Vagina (tissue), 2 donors: ENCODE data around the gene SCN4B. TPM values are rescaled to one million over a fixed set of nuclear protein-coding genes. Genes with fewer than 3 reads are reported as not detected.

Experiments
- DNase-seq, 2 donors: peaks; one replicate each; pipeline ENCODE4 v3.0.0-alpha.2; 2017; ENCODE audit errors: extremely low spot score in 2 of 2
- H3K27ac ChIP-seq: fragments of 200-600 bp; sonication (generic); one replicate; pipeline ENCODE4 v1.5.1; 2019
- H3K27me3 ChIP-seq: fragments of 200-600 bp; sonication (generic); one replicate; pipeline ENCODE4 v1.5.1; 2019
- H3K36me3 ChIP-seq, 2 donors: fragments of 200-600 bp; sonication (generic); one replicate each; pipeline ENCODE4 v1.5.1; 2017 to 2019
- H3K4me1 ChIP-seq: fragments of 200-600 bp; sonication (generic); one replicate; pipeline ENCODE4 v1.5.1; 2019
- H3K4me3 ChIP-seq, 2 donors: fragments of 200-600 bp; sonication (generic); 1 replicate in 1 of 2; 2 replicates in 1 of 2; pipeline ENCODE4 v1.5.1; 2016 to 2019
- H3K9me3 ChIP-seq: fragments of 200-600 bp; sonication (generic); one replicate; pipeline ENCODE4 v1.5.1; 2019
- POLR2A ChIP-seq, 2 donors: fragments of 450-650 bp; IDR thresholded peaks; one replicate each; pipeline ENCODE4 v1.6.1; 2017; ENCODE audit warnings: antibody characterized with exemption in 2 of 2, mild to moderate bottlenecking in 2 of 2, moderate library complexity in 2 of 2
- POLR2AphosphoS5 ChIP-seq, 2 donors: sonication (generic); formaldehyde crosslinking; IDR thresholded peaks; one replicate each; pipeline ENCODE4 v1.9.0; 2017; ENCODE audit warnings: antibody characterized with exemption in 2 of 2, mild to moderate bottlenecking in 2 of 2, low read depth in 1 of 2; ENCODE audit not compliant: insufficient read depth in 1 of 2
- intact Hi-C: fragments of 100-400 bp; cut with DNase I; formaldehyde crosslinking; loops from one replicate; pipeline ENCODE4 v1.15.1; 2023
- total RNA-seq: library from RNA; depleted of rRNA; stranded (reverse); fragments of >200 nt; gene quantifications from one replicate; pipeline ENCODE4 v1.2.3, GENCODE V29; 2016
- TF ChIP-seq, protein P1 (sequence below), 3 experiments: fragments of 450-650 bp in 2 of 3; fragments of 200-600 bp in 1 of 3; sonication (generic) in 1 of 3; IDR thresholded peaks; one replicate each; pipeline ENCODE4 v1.5.1; 2017 to 2019; ENCODE audit warnings: antibody characterized with exemption in 3 of 3, mild to moderate bottlenecking in 2 of 3, moderate library complexity in 2 of 3

SCN4B gene
- total RNA-seq, 1 donor from 2014 or later = 0.98 TPM

- TF ChIP-seq, protein P1, sequence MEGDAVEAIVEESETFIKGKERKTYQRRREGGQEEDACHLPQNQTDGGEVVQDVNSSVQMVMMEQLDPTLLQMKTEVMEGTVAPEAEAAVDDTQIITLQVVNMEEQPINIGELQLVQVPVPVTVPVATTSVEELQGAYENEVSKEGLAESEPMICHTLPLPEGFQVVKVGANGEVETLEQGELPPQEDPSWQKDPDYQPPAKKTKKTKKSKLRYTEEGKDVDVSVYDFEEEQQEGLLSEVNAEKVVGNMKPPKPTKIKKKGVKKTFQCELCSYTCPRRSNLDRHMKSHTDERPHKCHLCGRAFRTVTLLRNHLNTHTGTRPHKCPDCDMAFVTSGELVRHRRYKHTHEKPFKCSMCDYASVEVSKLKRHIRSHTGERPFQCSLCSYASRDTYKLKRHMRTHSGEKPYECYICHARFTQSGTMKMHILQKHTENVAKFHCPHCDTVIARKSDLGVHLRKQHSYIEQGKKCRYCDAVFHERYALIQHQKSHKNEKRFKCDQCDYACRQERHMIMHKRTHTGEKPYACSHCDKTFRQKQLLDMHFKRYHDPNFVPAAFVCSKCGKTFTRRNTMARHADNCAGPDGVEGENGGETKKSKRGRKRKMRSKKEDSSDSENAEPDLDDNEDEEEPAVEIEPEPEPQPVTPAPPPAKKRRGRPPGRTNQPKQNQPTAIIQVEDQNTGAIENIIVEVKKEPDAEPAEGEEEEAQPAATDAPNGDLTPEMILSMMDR (IDR thresholded peaks at IDR 0.05) = no peak
- TF ChIP-seq POLR2A (IDR thresholded peaks at IDR 0.05) (no peak), POLR2AphosphoS5 (IDR thresholded peaks at IDR 0.05; ENCODE audit: insufficient read depth in 1 of 2, low read depth in 1 of 2) (no peak)
- Histone ChIP-seq H3K27me3 (no peaks in the 10 kb centered on the region), H3K4me1 (no peaks in the 10 kb centered on the region), H3K27ac (no peak overlapping the region), H3K9me3 (no peaks in the 10 kb centered on the region), H3K4me3 (no peak overlapping the region), H3K36me3 (no peaks in the 10 kb centered on the region)
- no peak for DNase-seq
- intact Hi-C loops = no loop called here
These were observed 48.1 kb downstream of the SCN4B start for GRCh38 chr11:118104491-118104890.

GRCh38 chr11:118102721-118103261 is 49.8 kb downstream of the SCN4B start:
- intact Hi-C loops = no loop called here
- H3K36me3 ChIP-seq = no peaks in the 10 kb centered on the region
- no peak overlapping the region for H3K4me3 ChIP-seq
- no peaks in the 10 kb centered on the region for H3K27me3 ChIP-seq
- H3K9me3 ChIP-seq = no peaks in the 10 kb centered on the region
- TF ChIP-seq POLR2AphosphoS5 (IDR thresholded peaks at IDR 0.05; ENCODE audit: insufficient read depth in 1 of 2, low read depth in 1 of 2) (no peak), POLR2A (IDR thresholded peaks at IDR 0.05) (no peak)
- TF ChIP-seq, protein P1 (IDR thresholded peaks at IDR 0.05) = no peak
- H3K27ac ChIP-seq = no peak overlapping the region
- DNase-seq = no peak
- no peaks in the 10 kb centered on the region for H3K4me1 ChIP-seq

DNA sequence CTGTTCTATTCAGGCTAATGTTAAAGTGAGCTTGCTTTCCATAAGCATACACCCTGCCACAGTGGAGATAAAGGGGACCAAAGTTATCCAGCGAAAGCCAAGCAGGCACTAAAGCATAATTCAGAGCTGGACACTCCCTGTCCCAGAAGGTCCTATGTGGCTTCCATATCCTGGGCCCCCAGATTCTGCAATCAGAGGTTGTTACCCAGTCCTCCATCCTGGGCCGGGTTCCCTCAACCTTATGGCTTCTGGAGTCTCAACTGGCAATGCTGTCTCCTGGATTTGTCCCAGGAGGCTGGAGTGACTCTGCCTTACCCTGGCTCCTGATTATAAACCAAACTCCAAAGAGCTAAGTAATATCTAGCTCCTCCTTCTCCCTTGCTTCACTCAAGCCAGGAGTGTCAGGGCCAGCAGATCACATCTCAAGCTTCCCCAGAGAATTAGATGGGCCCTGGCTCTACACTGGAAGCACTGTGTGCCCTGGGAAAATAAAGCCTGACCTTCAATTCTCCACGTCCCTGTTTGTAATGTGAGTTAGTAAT is 51.9 kb downstream of the SCN4B start:
- H3K27ac ChIP-seq = no peak overlapping the region
- DNase-seq = no peak
- no peak overlapping the region for H3K4me3 ChIP-seq
- TF ChIP-seq POLR2AphosphoS5 (IDR thresholded peaks at IDR 0.05; ENCODE audit: insufficient read depth in 1 of 2, low read depth in 1 of 2) = no peak
- TF ChIP-seq, protein P1 (IDR thresholded peaks at IDR 0.05) = no peak
- TF ChIP-seq POLR2A (IDR thresholded peaks at IDR 0.05) = no peak
- intact Hi-C loops = no loop called here
- no peaks in the 10 kb centered on the region for H3K36me3 ChIP-seq
- H3K27me3 ChIP-seq = no peaks in the 10 kb centered on the region
- no peaks in the 10 kb centered on the region for H3K9me3 ChIP-seq
- no peaks in the 10 kb centered on the region for H3K4me1 ChIP-seq

DNA sequence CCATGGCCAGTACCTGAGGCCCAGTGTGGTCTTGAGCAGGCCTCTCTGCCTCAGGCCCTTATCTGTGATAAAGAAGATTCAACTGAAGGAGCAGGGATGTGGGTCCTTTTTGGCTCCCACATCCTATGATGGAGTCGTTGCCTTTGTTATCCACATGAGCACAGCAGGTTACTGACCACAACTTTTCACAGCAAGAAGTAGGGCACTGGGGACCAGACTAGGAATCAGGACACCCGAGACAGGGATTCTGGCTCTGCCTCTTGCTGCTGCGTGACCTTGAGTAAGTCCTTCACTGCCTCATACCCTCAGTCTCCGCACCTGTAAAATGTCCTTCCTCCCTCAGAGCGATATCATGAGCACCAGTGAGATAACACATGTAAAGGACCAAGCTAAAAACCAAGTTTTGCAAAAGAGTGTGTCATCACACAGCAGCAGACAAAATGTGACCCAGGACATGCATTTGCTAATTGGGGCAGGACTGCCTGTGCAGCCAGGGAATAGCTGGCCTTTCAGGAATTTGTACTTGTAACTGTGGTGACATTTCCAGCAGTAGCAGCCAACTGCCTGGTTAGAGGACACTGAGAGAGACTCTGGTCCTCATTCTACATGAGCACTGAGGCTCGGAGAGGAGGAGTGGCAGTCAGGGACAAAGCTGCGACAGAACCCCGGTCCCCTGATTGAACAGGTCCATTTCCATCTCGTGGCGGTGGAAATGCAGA is 52.6 kb downstream of the SCN4B start:
- Histone ChIP-seq H3K36me3 (no peaks in the 10 kb centered on the region), H3K4me3 (no peak overlapping the region), H3K27ac (no peak overlapping the region), H3K27me3 (no peaks in the 10 kb centered on the region), H3K4me1 (no peaks in the 10 kb centered on the region), H3K9me3 (no peaks in the 10 kb centered on the region)
- DNase-seq = no peak
- TF ChIP-seq POLR2AphosphoS5 (IDR thresholded peaks at IDR 0.05; ENCODE audit: insufficient read depth in 1 of 2, low read depth in 1 of 2) (no peak), POLR2A (IDR thresholded peaks at IDR 0.05) (no peak)
- intact Hi-C loops = no loop called here

DNA sequence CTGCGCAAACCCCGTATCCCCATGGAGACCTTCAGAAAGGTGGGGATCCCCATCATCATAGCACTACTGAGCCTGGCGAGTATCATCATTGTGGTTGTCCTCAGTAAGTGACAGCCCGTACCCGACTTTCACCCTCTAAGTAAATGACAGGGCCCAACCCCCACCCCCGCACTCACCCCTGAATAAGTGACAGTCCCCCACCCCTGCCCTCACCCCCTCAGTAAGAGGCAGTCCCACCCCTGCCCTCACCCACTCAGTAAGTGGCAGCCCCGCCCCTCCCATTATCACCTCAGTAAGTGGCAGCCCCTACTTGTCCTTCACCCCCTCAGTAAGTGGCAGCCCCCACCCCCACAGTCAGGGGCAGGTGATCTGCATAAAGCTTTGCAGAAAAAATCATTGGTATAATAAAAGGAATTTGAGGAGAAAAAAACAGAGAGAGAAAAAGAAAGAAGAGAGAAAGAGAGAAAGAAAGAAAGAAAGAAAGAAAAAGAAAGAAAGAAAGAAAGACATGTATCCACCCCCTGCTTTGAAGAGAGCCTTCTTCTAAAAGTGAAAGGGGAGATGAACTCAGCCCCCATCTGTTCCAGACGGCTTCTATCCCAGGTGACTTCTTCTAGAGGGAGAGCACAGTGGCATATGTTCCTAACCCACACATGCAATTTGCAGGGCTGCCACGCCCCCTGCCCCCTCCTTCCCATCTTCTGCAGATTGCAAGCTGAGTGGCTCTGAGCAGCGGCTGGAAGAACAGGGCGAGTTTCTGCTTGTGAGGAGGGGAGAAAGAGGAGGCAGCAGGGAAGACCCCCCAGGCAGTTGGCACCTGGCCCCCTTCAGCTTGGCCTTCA is 53.4 kb downstream of the SCN4B start:
- no peak for DNase-seq
- no peaks in the 10 kb centered on the region for H3K9me3 ChIP-seq
- H3K27me3 ChIP-seq = no peaks in the 10 kb centered on the region
- intact Hi-C loops = no loop called here
- H3K36me3 ChIP-seq = no peaks in the 10 kb centered on the region
- no peaks in the 10 kb centered on the region for H3K4me1 ChIP-seq
- H3K27ac ChIP-seq = no peak overlapping the region
- TF ChIP-seq, protein P1 (IDR thresholded peaks at IDR 0.05) = no peak
- H3K4me3 ChIP-seq = no peak overlapping the region
